Spinal cord (tissue), 10 donors: ENCODE measurements around the gene ECM1. TPM values are rescaled to one million over a fixed set of nuclear protein-coding genes. Genes with fewer than 3 reads are reported as not detected.
A peak's percentile ranks its signal among the peaks of the same experiment; 100 is the strongest.

ENCODE experiments used
- DNase-seq, 6 donors: peaks; one replicate each; pipeline versions ENCODE4 v3.0.0 to v3.0.0-alpha.2; 2013 to 2015; ENCODE audit warnings: low spot score in 6 of 6, low read depth in 4 of 6
- H3K27ac ChIP-seq: one replicate; pipeline ENCODE4 v1.5.1; 2013; ENCODE audit warnings: low read depth, low read length, control low read depth
- H3K27me3 ChIP-seq: one replicate; pipeline ENCODE4 v1.6.1; 2013; ENCODE audit warnings: low read length; ENCODE audit not compliant: control insufficient read depth, insufficient read depth
- H3K36me3 ChIP-seq: one replicate; pipeline ENCODE4 v1.6.1; 2013; ENCODE audit warnings: low read length; ENCODE audit not compliant: control insufficient read depth, insufficient read depth
- H3K4me1 ChIP-seq: one replicate; pipeline ENCODE4 v1.6.1; 2013; ENCODE audit warnings: low read length; ENCODE audit not compliant: control insufficient read depth, insufficient read depth
- H3K4me3 ChIP-seq: one replicate; pipeline ENCODE4 v1.5.1; 2013; ENCODE audit warnings: low read depth, low read length, control low read depth
- H3K9me3 ChIP-seq: one replicate; pipeline ENCODE4 v1.6.1; 2013; ENCODE audit warnings: low read length; ENCODE audit not compliant: control insufficient read depth, insufficient read depth
- WGBS: methylation state at CpG from one replicate; pipeline ENCODE4 v1.1.5; 2013; ENCODE audit warnings: missing lambda C conversion rate; ENCODE audit not compliant: insufficient coverage; 5-methylcytosine and 5-hydroxymethylcytosine counted together
- polyA plus RNA-seq, 2 donors: library from polyadenylated mRNA; unstranded; fragments of 120-200 nt; gene quantifications; one replicate each; pipeline ENCODE4 v1.2.1, GENCODE V29; 2013; ENCODE audit not compliant: insufficient read length in 2 of 2
- total RNA-seq, 2 donors: library from RNA; depleted of rRNA in 1 of 2; stranded (reverse); fragments of 120-200 nt in 1 of 2; fragments of >200 nt in 1 of 2; gene quantifications; one replicate each; pipeline versions ENCODE4 v1.2.3 to v1.2.4, GENCODE V29; 2013 to 2014
- donor health status: healthy.

Gene ECM1
- total and polyA plus RNA-seq, 4 donors, result 2.1 to 20.4 (median 12.7) TPM

DNA sequence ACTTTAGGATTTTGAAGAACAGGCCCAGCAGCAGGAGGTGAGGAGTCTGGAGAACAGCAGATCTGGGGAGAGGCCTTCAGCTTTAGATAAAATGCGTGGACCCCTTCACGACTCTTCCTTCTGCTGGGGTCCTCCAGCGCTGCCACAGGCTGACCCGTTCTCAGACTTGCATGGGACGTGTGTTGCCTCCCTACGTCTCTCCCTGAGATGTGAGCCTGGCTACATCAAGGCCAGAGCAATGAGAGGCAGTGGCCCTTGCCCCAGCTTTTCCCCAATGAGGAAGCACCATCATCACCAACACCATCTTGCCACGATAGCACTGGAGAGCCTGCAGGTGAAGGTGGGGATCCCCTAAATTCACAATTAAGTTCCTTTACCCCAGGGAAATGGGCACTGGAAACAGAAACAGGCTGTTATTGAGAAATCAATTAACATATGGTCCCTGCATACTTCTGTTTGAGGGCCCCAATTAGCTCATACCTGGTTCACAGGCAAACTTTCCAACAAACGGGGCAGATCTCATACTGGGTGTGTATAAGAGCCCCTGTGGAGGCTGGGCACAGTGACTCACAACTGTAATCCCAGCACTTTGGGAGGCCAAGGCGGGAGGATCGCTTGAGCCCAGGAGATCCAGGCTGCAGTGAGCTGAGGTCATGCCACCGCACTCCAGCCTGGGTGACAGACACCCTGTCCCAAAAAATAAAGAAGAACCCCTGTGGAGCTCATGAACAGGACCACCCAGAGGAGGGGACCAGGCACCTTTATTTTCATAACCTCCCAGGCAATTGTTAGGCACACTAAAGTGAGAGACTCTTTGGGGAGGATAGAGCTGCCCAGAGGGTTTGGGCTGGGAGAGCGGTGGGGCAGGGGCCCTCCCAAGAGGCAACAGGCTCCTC lies 29.2 kb downstream of the ECM1 start:
- 90% methylated on average over 11 of the region's 12 CpGs for WGBS
- Histone ChIP-seq H3K27ac (peak overlapping the region; percentile 7), H3K4me3 (no peak overlapping the region)

DNA sequence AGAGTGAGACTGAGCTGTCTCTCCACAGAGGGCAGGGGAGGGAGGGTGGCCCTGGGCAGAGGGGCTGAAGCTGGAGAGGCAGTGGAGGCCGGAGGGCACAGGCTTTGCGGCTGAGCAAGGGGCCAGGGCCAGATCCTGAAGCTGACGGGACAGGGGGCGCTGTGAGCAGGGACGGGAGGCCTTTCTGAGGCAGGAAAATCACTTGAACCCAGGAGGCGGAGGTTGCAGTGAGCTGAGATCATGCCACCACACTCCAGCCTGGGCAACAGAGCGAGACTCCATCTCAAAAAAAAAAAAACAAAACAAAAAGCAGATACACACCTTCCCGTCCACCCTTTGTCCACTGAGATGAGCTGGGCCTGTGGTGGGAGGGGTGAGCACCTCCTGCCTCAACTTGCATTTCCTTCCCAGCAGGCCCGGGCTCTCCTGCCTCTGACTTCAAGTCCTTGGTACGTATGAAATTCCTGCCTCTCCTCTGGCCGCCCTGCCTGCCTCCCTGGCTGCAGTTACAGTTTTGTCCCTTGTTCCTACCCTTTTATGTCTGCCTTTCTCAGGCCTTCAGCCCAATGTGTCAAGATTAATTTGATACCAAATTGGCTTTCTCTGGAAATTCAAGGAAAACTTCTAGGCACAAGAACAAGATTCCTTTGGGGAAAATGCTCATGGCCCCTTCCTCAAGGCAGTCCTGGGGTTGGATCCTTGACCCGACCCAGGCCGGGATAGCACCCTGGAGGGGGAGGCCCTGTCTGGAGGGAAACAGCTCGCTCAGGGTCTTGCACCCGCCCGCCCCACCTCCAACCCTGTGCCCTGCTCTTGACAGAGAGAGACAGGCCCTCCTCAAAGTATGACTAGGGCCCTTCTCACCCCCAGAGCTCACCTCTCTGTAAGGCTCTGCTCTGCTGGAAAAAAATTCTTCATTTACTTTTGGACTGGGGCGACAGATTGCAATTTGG lies 30.1 kb downstream of the ECM1 start:
- H3K4me3 ChIP-seq, result no peak overlapping the region
- H3K27ac ChIP-seq, result peak overlapping the region; percentile 74
- H3K27me3 ChIP-seq, result no peaks in the 10 kb centered on the region
- peaks cover 13% of the 10 kb centered on the region for H3K4me1 ChIP-seq
- no peaks in the 10 kb centered on the region for H3K9me3 ChIP-seq
- 76% methylated on average over 13 of the region's 17 CpGs for WGBS
- DNase-seq, result no peak
- H3K36me3 ChIP-seq, result peaks cover 3% of the 10 kb centered on the region

More for the DNA sequence above, 29.2 kb downstream of the ECM1 start:
- no peaks in the 10 kb centered on the region for H3K9me3 ChIP-seq
- DNase-seq, result no peak
- no peaks in the 10 kb centered on the region for H3K27me3 ChIP-seq
- peaks cover 3% of the 10 kb centered on the region for H3K36me3 ChIP-seq
- H3K4me1 ChIP-seq, result peaks cover 22% of the 10 kb centered on the region

DNA sequence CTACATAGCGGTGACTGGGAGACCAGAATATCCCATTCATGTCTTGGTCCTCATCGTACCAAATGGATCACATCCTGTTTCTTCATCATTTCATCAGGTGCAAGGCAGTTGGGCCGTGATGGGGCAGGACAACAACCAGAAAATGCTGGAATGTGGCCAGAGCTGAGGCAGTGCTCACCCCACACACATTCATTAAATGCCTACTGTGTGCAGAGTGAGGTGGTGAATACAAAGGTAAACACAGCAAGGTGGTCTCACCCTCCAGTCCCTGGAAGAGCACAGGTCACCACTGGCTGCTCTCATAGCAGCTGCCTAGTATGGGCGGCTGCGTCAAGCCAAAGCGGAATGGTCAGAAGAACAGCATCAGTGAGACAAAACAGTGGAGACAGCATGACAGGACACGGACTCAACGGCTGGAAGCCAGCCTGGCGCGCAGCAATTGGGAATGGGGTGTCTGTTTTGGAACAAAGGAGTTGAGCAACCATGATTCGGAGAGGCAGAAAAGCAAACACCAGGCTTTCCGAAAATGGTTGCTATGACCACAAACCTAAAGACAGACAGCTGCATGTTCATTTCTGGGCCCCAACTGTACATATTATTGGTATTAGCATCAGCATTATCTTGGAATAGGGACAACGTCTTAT lies 35.7 kb downstream of the ECM1 start:
- no peaks in the 10 kb centered on the region for H3K9me3 ChIP-seq
- H3K27ac ChIP-seq, result no peak overlapping the region
- peaks cover 4% of the 10 kb centered on the region for H3K27me3 ChIP-seq
- DNase-seq, result peak in 1 of 6 donors; percentile 64
- 37% methylated on average over 8 of the region's 13 CpGs for WGBS
- H3K4me1 ChIP-seq, result peaks cover 8% of the 10 kb centered on the region
- no peaks in the 10 kb centered on the region for H3K36me3 ChIP-seq
- no peak overlapping the region for H3K4me3 ChIP-seq

DNA sequence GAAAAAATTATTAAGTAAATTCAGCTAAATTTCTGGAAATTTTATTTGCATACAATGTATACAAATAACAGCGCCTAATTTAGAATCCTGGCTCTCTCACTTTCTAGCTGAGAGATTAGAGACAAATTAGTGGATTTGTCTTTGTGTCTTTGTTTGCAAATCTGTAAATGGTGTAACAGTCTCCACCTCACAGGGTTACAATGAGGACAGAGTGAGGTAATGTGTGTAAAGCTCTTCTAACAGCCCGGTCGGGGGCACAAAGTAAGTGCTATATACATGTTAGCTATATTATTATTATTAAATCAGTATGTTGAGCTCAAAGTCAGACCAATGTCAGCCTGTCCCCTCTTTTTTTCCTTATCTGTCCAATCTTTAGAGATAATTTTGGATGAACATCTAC lies 36.3 kb downstream of the ECM1 start:
- DNase-seq, result peak in 1 of 6 donors; percentile 15
- Histone ChIP-seq H3K4me1 (peaks cover 12% of the 10 kb centered on the region), H3K36me3 (no peaks in the 10 kb centered on the region), H3K4me3 (no peak overlapping the region), H3K27me3 (peaks cover 5% of the 10 kb centered on the region), H3K27ac (no peak overlapping the region), H3K9me3 (no peaks in the 10 kb centered on the region)
- no CpG with 5 or more reads among the region's 3 CpGs for WGBS

DNA sequence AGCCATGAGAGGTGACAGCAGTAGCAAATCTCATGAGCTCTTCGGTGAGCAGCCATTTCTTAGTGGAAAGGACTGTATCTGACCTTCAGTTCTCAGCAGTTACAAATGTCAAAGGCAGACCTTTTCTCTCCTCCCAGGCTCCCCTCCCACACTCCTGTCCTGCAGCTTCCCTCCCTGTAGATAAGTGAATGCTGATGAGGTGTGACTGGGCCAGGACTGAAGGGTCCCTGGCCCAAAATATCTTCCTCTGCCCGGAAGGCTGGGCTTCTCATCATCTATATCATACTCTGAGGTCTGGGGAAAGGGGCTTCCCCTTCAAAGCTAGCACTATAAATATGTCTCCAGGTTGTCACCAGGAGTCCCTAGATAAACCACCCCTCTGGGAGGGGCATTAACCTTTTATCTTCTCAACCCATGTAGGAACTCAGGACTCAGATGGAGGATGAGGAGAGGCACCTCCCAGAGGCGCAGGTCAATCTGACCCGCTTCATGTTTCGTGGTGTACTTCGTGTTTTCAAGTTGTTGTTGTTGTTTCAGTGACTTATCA lies 37.6 kb downstream of the ECM1 start:
- Histone ChIP-seq H3K27ac (no peak overlapping the region), H3K36me3 (no peaks in the 10 kb centered on the region), H3K4me3 (no peak overlapping the region), H3K4me1 (peaks cover 24% of the 10 kb centered on the region), H3K27me3 (peaks cover 8% of the 10 kb centered on the region), H3K9me3 (no peaks in the 10 kb centered on the region)
- DNase-seq, result no peak
- WGBS, result no CpG with 5 or more reads among the region's 6 CpGs

GRCh38 chr1:150546294-150546937 lies 38.5 kb downstream of the ECM1 start:
- Histone ChIP-seq H3K27me3 (peaks cover 8% of the 10 kb centered on the region), H3K4me3 (no peak overlapping the region), H3K9me3 (no peaks in the 10 kb centered on the region), H3K4me1 (peaks cover 27% of the 10 kb centered on the region), H3K36me3 (no peaks in the 10 kb centered on the region), H3K27ac (no peak overlapping the region)
- 92% methylated on average over 11 of the region's 16 CpGs for WGBS
- no peak for DNase-seq

- Histone ChIP-seq H3K36me3 (peaks cover 2% of the 10 kb centered on the region), H3K27ac (no peak overlapping the region), H3K4me1 (peaks cover 40% of the 10 kb centered on the region), H3K4me3 (peak overlapping the region; percentile 44), H3K27me3 (peaks cover 8% of the 10 kb centered on the region), H3K9me3 (no peaks in the 10 kb centered on the region)
- no peak for DNase-seq
- WGBS, result no CpG with 5 or more reads among the region's 4 CpGs
These were observed 40.4 kb downstream of the ECM1 start for GRCh38 chr1:150548324-150548631.

- Histone ChIP-seq H3K4me1 (peaks cover 38% of the 10 kb centered on the region), H3K27me3 (peaks cover 8% of the 10 kb centered on the region), H3K36me3 (peaks cover 8% of the 10 kb centered on the region), H3K4me3 (peak within 1 kb of the TSS; percentile 44), H3K9me3 (no peaks in the 10 kb centered on the region), H3K27ac (peak within 1 kb of the TSS; percentile 52)
- peak in 2 of 6 donors; percentile 40 to 65 for DNase-seq
- under 1% methylated on average over 91 of the region's 91 CpGs for WGBS
These were observed 41.0 kb downstream of the ECM1 start, which contains the start of gene ADAMTSL4 for GRCh38 chr1:150548632-150549495. Gene ADAMTSL4 (plus strand): TSS chr1:150549408. CDS start chr1:150552289, 2,881 bp downstream.
